Epithelial cell of prostate (primary cell): ENCODE results near the gene AUP1.

Experiments
- DNase-seq: peaks from one replicate; pipeline ENCODE4 v3.0.0-alpha.2; 2011; ENCODE audit warnings: low read depth, low spot score
- H3K27ac ChIP-seq: fragments of 450-650 bp; 2 replicates; pipeline ENCODE4 v1.5.1; 2017; ENCODE audit warnings: mild to moderate bottlenecking

AUP1 gene

GRCh38 chr2:74515271-74515980 is 14.1 kb downstream of the AUP1 start:
- no peak for DNase-seq
- no peak overlapping the region for H3K27ac ChIP-seq

- no peak for DNase-seq
- H3K27ac ChIP-seq, result no peak within 1 kb of the TSS
Observed at GRCh38 chr2:74514368-74515270, 14.9 kb downstream of the AUP1 start, which contains the start of gene TLX2. TSS of gene TLX2 (plus strand) at chr2:74514450. CDS start at chr2:74514807, 357 bp downstream.

- H3K27ac ChIP-seq, result no peak overlapping the region
- DNase-seq, result no peak
Observed at GRCh38 chr2:74513605-74514367, 15.7 kb downstream of the AUP1 start.

- H3K27ac ChIP-seq, result no peak overlapping the region
- DNase-seq, result no peak
Observed at GRCh38 chr2:74512744-74513604, 16.5 kb downstream of the AUP1 start.

- no peak for DNase-seq
- H3K27ac ChIP-seq, result no peak overlapping the region
Observed at GRCh38 chr2:74511104-74511989, 18.2 kb downstream of the AUP1 start.

- H3K27ac ChIP-seq, result no peak overlapping the region
- DNase-seq, result no peak
Observed at GRCh38 chr2:74510272-74510671, 19.2 kb downstream of the AUP1 start.

- peak overlapping the region; percentile 98 for H3K27ac ChIP-seq
- DNase-seq, result no peak
Observed at GRCh38 chr2:74507926-74508520, 21.5 kb downstream of the AUP1 start.

GRCh38 chr2:74507145-74507925 is 22.2 kb downstream of the AUP1 start, which contains the start of gene PCGF1:
TSS of gene PCGF1 (minus strand) at chr2:74507695. CDS start at chr2:74507668, 27 bp downstream.
- peak within 1 kb of the TSS; percentile 98 for H3K27ac ChIP-seq
- peak; percentile 90 for DNase-seq

GRCh38 chr2:74505448-74506246 is 23.9 kb downstream of the AUP1 start:
- DNase-seq, result no peak
- H3K27ac ChIP-seq, result peak overlapping the region; percentile 98

- H3K27ac ChIP-seq, result no peak overlapping the region
- no peak for DNase-seq
Observed at GRCh38 chr2:74504591-74504990, 24.9 kb downstream of the AUP1 start.

GRCh38 chr2:74503506-74504475 is 25.7 kb downstream of the AUP1 start:
- no peak for DNase-seq
- H3K27ac ChIP-seq, result no peak overlapping the region

- H3K27ac ChIP-seq, result no peak overlapping the region
- DNase-seq, result peak; percentile 29
Observed at GRCh38 chr2:74502720-74503505, 26.6 kb downstream of the AUP1 start.

GRCh38 chr2:74502147-74502719 is 27.3 kb downstream of the AUP1 start:
- DNase-seq, result no peak
- no peak overlapping the region for H3K27ac ChIP-seq

- H3K27ac ChIP-seq, result no peak overlapping the region
- no peak for DNase-seq
Observed at GRCh38 chr2:74501335-74502071, 28.0 kb downstream of the AUP1 start.
